HG02852 (cell line): ENCODE data around the gene TDRD10.
A peak's percentile ranks its signal among the peaks of the same experiment; 100 is the strongest.
"Not testable (repeated sequence)": the region's sequence is repeated elsewhere in the genome, so short reads cannot be mapped to it uniquely, and the experiment has no call there.

ENCODE experiments used
- ATAC-seq: cut with Tn5 transposase; IDR thresholded peaks from one replicate; pipeline ENCODE4 v1.9.1; 2021; ENCODE audit warnings: mild to moderate bottlenecking, moderate library complexity; ENCODE audit not compliant: unreplicated experiment

Gene TDRD10

DNA sequence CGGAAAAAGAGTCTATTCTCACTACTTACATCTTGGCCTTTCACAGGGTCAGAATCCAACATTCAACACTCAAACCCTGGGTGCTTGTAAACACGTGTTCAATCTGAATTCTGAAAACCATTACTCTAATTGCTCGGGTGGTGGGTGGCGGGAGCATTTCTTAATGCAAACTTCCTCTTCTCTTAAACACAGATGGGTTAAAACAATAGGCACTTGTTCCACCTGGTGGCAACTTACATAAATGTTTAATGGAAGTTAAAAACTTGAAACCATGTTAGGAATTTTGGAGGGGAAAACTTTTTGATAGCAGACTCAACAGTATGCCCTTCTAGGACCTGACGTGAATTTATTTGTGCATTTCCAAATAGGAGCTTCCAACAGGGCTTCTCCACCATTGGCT is 23.4 kb upstream of the TDRD10 start:
- ATAC-seq = no peak

DNA sequence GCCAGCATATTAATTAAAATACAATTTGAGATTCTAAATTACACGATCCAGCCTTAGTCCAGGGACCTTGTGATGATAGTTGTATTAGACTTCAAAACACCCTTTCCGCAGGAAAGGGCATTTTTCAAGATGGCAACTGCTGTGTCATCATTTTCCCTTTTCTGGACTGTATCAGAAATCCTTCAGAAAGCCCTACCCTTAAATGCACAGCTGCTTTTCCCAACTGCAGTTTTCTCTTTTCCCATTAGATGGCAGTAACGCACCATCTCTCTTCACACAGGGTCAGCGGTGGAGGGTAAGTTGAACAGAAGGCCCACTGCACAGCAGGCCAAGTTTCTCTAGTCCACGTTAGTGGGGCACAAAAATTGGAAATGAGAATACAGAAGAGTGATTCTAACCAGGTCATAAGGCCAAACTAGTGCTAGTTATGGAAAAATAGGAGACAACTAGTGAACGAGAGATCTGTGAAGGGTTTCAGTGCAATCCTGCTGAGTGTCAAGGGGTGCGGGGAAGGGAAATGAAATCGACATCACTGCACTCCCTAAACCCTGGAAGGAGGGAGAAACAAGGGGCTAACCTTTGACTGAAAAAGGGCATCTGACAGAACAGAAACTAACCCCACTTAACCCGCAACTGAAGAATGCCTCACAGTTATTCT is 22.1 kb upstream of the TDRD10 start:
- ATAC-seq = no peak

GRCh38 chr1:154481053-154481452 is 21.0 kb upstream of the TDRD10 start:
- no peak for ATAC-seq

DNA sequence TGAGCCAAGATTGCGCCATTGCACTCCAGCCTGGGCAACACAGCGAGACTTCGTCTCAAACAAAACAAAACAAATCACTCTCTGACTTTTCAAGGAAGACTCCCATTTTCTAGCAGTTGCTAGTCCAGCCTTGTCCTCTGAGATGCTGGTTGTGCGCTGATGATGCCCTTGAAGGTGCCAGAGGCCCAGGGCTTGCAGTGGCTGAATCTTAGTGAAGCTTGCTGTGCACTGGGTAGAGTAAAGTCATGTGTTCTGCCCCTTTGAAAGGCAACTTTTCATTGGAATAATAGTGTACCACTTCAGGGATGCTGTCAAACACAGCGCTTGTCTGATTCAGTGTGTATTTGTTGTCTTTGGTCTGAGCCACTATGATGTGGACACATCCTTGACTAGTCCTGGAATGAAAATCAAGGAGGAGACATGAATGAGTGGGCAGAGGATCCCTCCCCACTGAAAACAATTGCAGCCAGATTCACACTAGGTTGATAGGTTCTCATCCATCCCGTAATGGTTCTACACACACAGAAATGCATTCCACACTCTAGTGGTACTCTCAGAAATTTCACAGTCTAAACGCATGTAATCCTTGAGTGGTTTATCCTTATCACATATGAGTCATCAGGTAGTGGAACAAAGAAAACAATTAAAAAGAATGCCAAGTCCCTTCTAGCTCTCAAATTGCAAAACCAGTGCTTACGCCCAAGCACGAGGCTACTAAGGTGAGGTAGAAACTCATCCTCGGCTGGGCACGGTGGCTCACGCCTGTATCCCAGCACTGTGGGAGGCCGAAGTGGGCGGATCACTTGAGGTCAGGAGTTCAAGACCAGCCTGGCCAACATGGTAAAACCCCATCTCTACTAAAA is 17.8 kb upstream of the TDRD10 start:
- no peak for ATAC-seq

DNA sequence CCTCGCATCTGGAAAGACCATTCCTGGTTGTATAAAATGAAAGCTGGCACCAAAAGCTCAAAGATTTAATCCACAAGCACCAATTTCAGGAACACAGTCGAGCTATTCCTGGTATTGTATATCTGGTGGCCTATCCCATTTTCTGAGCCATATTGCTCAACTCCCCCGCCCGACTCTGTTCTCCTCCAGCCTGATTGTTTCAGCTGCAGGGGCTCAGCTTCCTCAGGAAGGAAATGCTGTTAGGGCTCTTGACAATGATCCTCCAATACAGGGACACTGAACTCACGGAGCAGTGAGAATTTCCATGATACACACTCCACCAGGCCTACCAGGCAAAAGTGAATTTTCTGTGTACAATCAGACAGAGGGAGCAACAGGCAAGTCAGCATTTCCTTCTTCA is 16.9 kb upstream of the TDRD10 start:
- no peak for ATAC-seq

GRCh38 chr1:154485910-154486496 is 16.0 kb upstream of the TDRD10 start:
- no peak for ATAC-seq

- not testable (repeated sequence) for ATAC-seq
Observed at GRCh38 chr1:154486756-154487155, 15.3 kb upstream of the TDRD10 start.

GRCh38 chr1:154488922-154489321 is 13.1 kb upstream of the TDRD10 start:
- no peak for ATAC-seq

GRCh38 chr1:154489695-154490274 is 12.2 kb upstream of the TDRD10 start:
- ATAC-seq = no peak

DNA sequence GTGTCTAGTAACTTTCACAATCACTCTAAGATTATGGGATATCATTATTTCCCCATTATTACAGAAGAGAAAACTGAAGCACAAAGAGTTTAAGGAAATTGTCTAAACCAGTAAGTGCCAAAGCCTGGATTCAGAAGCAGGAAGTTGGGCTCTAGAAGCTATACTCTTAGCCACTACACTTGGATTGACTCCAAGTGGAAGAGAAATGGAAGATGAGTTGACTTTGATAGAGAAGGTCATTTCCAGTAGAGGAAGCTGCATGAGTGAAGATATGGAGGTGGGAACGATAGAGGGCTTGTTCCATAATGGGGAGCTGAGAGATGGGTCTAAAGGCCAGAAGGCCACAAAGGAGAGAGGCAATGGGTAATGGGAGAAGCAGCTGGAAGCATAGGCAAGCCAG is 11.7 kb upstream of the TDRD10 start:
- ATAC-seq = no peak

GRCh38 chr1:154492115-154492514 is 9.9 kb upstream of the TDRD10 start:
- peak; percentile 45 for ATAC-seq

GRCh38 chr1:154493276-154493675 is 8.7 kb upstream of the TDRD10 start:
- ATAC-seq = no peak

GRCh38 chr1:154495496-154496273 is 6.3 kb upstream of the TDRD10 start:
- no peak for ATAC-seq

GRCh38 chr1:154496383-154496782 is 5.6 kb upstream of the TDRD10 start:
- no peak for ATAC-seq

DNA sequence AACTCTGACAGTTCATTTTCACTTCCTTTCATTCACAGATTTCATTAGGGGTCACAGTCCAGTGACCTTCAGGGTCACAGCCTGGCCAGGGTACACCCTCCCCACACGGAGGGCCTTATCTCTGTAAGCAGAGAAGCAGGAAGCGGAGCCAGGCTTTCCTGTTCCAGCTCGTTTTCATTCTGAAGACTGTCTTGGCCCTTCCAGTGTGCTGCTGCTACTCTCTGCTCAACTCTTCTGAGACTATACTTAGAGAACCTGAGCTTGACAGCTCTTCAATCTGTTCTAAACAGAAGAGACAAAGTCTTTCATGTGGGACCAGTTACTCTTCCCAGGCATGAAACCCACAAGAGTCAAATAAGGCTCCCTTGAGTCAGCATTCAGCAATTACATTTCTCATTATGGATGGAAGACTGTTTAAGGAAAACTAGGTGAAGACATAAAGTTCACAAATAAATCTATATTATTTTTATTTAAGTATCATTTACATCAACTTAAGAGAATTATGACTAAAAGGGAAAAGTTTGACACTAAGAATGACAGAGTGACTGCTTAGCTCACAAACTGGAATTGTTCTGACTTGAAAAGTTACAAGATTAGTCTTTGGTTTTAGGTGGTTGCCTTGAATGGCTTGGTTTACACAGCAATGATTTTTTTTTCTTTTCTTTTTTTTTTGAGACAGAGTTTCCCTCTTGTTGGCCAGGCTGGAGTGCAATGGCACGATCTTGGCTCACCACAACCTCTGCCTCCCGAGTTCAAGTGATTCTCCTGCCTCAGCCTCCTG is 4.8 kb upstream of the TDRD10 start:
- peak; percentile 45 for ATAC-seq

DNA sequence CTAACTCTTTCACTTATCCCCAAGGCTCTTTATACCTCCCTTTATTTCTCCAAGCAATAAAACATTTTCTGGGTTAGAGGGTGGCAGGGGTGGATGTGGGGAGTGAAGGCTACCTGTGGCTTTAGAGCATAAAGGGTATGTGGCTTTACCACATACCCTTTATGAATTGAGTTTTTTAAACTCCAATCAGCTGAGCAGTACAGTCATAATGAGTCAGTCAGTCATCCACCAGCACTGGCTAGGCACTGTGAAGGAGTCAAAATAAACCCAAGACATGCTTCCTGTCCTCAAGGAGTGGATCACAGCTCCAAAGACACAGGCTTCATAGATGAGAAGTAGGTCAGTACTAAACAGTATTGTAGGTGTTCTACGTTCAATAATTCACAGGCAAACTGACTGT is 2.6 kb upstream of the TDRD10 start:
- no peak for ATAC-seq

DNA sequence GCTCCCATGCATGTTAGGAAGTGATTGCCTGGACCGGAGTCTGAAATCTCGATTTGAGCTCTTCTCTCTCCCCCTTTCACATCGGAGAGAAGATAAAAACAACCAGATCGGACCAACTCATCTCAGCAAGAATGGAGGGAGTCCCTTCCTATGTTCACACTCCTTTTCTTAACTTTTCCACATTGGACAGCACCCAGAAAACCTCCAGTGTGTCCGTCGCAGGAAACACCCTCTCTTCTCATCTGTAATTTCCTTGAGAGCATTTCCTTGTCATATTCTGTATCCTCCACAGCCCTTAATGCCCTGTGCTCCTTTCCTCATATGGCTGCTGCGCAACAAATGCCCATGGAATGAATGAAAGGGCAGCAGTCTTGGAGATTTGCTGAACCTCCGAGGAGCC is 1.5 kb upstream of the TDRD10 start:
- ATAC-seq = no peak

- ATAC-seq = no peak
Observed at GRCh38 chr1:154501423-154502065, 475 bp upstream of the TDRD10 start.

GRCh38 chr1:154502744-154503115 is 711 bp downstream of the TDRD10 start:
- ATAC-seq = no peak

- no peak for ATAC-seq
Observed at GRCh38 chr1:154503898-154504297, 1.9 kb downstream of the TDRD10 start.
